HT1080 (cell line): ENCODE data around the gene SERP2. TPM values are rescaled to one million over a fixed set of nuclear protein-coding genes. Genes with fewer than 3 reads are reported as not detected.

ENCODE experiments used
- DNase-seq: peaks from one replicate; pipeline ENCODE4 v3.0.0-alpha.2; 2015; ENCODE audit warnings: low read depth
- total RNA-seq: library from RNA; depleted of rRNA; stranded (reverse); fragments of >200 nt; shearing (Covaris generic); gene quantifications from 2 replicates; pipeline ENCODE4 v1.2.3, GENCODE V29; 2014

SERP2 gene
- total RNA-seq, 1 experiment from 2014 or later: not detected

GRCh38 chr13:44355621-44356020 lies 18.0 kb upstream of the SERP2 start:
- DNase-seq: no peak

DNA sequence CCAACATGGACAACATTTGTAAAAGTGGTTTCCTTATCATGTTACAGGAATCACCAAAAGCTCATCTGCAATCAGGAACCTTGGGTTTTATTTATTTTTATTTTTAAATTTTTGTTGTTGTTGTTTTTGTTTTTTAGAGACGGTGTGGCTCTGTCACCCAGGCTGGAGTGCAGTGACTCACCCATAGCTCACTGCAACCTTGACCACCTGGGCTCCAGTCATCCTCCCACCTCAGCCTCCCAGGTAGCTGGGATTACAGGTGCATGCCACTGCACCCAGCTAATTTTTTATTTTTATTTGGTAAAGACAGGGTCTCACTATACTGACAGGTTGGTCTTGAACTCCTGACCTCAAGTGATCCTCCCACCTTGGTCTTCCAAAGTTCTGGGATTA lies 13.6 kb upstream of the SERP2 start:
- DNase-seq: no peak

GRCh38 chr13:44362394-44363040 lies 11.1 kb upstream of the SERP2 start:
- DNase-seq: no peak

- no peak for DNase-seq
Observed at GRCh38 chr13:44363631-44364344, 9.8 kb upstream of the SERP2 start.

GRCh38 chr13:44364345-44365000 lies 9.2 kb upstream of the SERP2 start:
- peak; percentile 97 for DNase-seq

DNA sequence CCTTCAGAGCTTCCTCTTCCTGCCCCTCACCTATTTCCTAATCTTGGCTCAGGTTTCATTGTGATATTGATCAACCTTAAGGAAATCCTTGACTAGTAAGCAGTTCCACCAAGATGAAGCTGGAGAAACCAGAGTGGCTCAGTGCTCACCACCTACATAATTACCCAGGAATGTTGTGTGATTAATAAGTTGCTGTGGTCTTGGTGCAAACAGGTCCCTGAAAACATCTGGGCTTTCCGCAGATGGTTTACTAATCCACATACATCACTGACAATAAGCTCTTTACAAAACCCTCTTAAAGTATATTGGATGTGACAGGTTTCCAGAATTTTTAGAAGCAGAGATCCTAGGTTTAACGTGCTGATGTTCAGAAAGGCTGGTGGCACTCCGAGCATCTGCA lies 8.6 kb upstream of the SERP2 start:
- peak; percentile 88 for DNase-seq

DNA sequence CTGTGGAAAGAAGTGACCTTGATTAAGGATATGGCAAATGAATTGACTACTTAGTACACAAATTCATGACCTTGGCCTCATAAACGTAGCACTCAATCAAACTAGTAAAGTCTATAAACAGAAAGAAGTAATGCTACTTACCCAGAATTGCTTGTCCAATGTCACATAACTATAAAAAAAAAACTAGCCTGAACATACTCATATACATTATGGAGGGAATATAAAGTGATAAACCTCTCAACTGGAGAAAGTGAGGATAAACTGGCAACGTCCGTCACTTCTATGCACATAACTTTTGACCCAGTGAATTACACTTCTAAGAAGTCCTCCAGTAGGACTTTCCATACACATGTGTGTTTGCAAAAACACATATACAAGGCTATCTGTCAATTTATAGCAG lies 7.7 kb upstream of the SERP2 start:
- no peak for DNase-seq

DNA sequence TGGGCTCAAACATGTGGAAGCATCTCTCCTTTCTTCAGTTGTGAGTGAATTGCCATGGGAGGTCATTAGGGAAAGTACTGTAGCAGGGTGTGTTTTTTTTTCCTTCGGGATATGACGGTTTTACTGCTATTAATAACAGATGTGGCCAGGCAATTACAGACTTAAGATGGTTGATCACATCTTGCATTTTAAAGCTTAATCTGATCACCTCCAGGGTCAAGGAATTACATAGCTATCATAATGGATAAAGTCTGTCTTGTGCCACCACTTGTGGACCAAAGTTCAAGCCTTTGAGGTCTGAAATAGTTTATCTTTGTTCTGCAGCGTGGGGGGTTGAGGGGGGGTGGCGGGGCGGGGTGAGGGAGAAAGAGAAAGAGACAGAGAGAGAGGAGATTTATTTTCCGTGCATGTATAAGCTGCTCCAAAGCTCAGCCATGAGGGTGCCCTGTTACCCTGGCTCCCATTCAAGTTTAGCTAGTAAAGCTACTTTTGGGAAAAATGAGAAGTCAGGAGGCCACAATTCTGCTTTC lies 5.5 kb upstream of the SERP2 start:
- no peak for DNase-seq

- no peak for DNase-seq
Observed at GRCh38 chr13:44368599-44369368, 4.8 kb upstream of the SERP2 start.

DNA sequence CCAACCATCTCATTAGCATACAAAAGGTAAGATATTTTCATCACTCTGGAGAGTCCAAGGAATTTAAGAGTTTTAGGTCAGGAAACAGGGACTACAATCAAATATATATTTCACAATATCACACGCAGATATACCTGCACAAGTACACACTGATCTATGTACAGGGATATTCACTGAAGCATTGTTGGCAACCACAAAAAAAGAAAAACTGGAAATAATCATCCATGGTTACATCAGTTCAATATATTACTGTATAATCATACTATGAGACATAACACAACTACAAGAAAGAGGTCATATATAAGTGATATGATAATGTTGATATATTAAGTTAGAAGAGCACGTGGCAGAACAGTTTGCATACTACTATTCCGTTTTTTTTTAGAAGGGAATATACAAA lies 2.2 kb upstream of the SERP2 start:
- no peak for DNase-seq

- DNase-seq: no peak
Observed at GRCh38 chr13:44373247-44373600, 400 bp upstream of the SERP2 start.

- DNase-seq: no peak
Observed at GRCh38 chr13:44374348-44374712, 706 bp downstream of the SERP2 start.

- no peak for DNase-seq
Observed at GRCh38 chr13:44378277-44378676, 4.7 kb downstream of the SERP2 start.

DNA sequence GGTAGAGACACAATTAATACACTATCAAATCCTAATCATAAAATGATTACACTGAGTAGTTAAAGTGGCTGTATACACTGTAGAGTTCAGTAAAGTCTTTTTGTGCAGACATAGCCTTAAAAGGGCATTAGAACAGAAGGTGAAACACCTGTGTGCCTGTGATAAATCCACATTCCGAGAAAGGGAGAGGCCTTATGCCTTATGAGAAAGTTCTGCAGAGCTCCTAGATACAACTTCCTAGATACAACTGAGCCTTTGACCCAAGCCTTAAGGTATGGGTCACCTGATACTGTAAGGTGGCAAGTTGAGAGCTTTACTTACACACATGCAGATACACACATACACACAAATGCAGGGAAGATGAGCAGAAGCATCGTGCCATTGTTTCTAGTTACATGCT lies 6.3 kb downstream of the SERP2 start:
- DNase-seq: no peak

GRCh38 chr13:44380404-44381165 lies 7.0 kb downstream of the SERP2 start:
- peak; percentile 77 for DNase-seq

DNA sequence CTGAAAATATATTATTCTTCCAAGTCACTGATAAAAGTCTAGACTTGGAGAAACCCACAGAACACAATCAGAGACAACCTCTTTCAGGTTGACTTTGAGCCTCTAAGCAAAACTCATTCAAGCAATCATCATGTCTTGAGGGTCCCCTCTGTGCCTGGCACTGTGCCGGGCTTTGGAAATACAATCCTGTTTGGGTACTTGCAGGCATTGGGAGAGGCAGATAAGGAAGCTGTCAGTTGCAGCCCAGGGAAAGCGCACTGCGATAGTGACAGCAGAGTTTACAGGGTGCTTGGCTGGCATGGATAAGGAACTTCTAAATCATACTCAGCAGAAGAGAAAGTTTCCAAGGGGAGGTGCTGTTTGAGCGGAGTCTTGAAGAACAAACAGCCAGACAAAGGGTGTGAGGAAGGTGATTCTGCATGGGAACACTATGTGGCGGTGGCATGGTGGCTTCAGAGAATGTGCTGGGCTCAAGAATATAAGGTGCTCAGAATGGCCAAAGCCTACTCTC lies 9.1 kb downstream of the SERP2 start:
- no peak for DNase-seq

GRCh38 chr13:44383945-44384344 lies 10.3 kb downstream of the SERP2 start:
- DNase-seq: no peak

DNA sequence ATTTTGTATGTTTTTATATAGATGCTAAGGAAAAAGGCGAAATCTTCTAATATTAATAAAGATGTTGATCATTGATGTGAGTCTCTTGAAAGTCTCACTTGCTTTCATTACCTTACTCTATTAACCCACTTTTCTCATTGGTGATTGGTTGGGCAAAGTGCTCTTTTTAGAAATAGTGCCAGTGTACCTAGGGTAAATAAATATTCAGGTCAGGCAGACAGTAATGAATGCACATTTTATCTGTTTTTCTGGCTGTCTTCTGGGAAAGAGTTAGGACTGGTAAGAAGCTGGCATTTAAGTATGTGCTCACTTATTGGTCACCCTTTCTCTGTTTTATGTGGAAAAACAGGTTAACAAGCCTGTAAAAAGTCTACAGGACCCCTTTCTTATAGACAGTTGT lies 11.2 kb downstream of the SERP2 start:
- DNase-seq: no peak

DNA sequence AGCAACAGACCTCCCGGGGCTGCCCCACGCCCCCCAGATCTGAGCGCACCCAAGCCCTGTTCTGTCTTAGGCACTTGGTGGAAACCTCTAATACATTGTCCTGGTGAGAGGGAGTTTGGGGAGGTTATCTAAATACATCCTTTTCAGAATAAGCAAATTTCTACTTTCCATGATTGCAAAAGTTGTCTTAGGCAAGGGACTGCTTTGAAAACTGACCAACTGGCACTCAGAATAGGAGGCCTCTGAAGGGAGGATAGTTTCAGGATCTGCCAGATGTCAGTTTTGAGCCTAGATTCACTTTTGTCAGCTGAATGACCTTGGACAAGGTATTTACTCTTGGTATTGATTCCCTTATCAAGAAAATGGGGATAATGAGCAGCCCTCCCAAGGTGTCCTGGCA lies 11.8 kb downstream of the SERP2 start:
- DNase-seq: no peak

DNA sequence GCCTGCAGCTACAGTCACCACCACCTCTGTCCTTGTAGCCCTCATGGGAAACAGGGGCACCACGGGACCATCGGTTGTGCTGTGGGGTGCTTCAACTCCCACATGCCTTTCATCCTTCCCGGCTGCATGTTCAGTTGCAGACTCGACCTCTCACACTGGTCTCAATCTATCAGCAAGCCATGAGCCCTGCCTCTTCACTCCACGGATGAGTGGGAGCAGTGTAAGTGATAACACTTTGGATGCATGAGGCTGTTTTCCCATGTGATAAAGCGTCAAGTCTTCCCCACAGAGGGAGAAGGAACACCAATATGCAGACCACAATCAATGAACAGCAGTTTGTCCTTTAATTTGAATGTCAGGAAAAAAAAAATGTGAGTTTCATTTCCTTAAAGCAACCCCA lies 12.2 kb downstream of the SERP2 start:
- DNase-seq: no peak
